HFFc6 (cell line): ENCODE data around the gene HUNK. TPM values are rescaled to one million over a fixed set of nuclear protein-coding genes. Genes with fewer than 3 reads are reported as not detected.

ENCODE experiments used
- DNase-seq: peaks from one replicate; pipeline ENCODE4 v3.0.0-alpha.2; 2018
- H3K27ac Mint-ChIP-seq: 2 replicates; pipeline ENCODE4 v1.8.0; 2020; ENCODE audit warnings: mild to moderate bottlenecking, mixed read lengths
- H3K27me3 Mint-ChIP-seq: 2 replicates; pipeline ENCODE4 v1.8.0; 2021; ENCODE audit warnings: mild to moderate bottlenecking, moderate library complexity, mixed read lengths; ENCODE audit not compliant: insufficient read depth
- H3K36me3 Mint-ChIP-seq: 2 replicates; pipeline ENCODE4 v1.8.0; 2021; ENCODE audit warnings: low read depth, mixed read lengths
- H3K4me1 Mint-ChIP-seq: 2 replicates; pipeline ENCODE4 v1.8.0; 2020; ENCODE audit warnings: low read depth, mixed read lengths
- H3K4me3 Mint-ChIP-seq: 2 replicates; pipeline ENCODE4 v1.8.0; 2020; ENCODE audit warnings: mild to moderate bottlenecking, moderate library complexity, mixed read lengths
- H3K9me3 Mint-ChIP-seq: 2 replicates; pipeline ENCODE4 v1.8.0; 2020; ENCODE audit warnings: mild to moderate bottlenecking, mixed read lengths
- CTCF ChIP-seq: fragments of 200-600 bp; sonication (generic); IDR thresholded peaks from 2 replicates; pipeline ENCODE4 v1.5.0; 2021; ENCODE audit warnings: antibody characterized with exemption, mild to moderate bottlenecking
- total RNA-seq, 6 experiments: library from RNA; stranded (reverse); fragmentation: NEBNext Ultra II Directional; extraction: Animal tissue kit (Norgen Biotek cat#: 25700); gene quantifications; 2 replicates in 1 of 6; 3 replicates in 5 of 6; pipeline ENCODE4 v1.2.3, GENCODE V29; 2021

HUNK gene
- total RNA-seq, 6 experiments from 2014 or later: not detected

DNA sequence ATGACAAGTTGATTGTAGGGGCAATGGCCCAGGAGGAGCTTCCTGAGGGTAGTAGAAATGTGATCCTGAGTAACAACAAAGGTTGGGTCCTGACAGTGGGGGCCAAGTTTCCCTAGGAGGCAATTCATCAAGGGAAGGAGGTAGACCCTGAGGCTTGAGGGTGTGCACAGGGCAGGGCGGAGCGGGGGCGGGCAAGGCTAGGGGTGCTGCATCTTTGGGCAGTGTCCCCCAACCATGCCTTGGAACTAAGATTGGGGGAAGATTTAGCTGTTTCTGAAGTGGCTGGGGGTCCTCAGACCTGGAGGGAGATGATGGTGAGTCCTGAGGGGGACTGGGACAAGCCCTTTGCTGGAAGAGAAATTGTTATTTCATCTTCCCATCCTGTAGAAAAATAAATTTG, 50.9 kb downstream of the HUNK start:
- TF ChIP-seq CTCF: no peak
- no peaks in the 10 kb centered on the region for H3K27me3 Mint-ChIP-seq
- DNase-seq: no peak
- no peak overlapping the region for H3K4me3 Mint-ChIP-seq
- no peak overlapping the region for H3K27ac Mint-ChIP-seq
- H3K36me3 Mint-ChIP-seq: no peaks in the 10 kb centered on the region; the same call in 1 of the 2 replicates
- peaks cover 46% of the 10 kb centered on the region for H3K9me3 Mint-ChIP-seq
- no peaks in the 10 kb centered on the region for H3K4me1 Mint-ChIP-seq

DNA sequence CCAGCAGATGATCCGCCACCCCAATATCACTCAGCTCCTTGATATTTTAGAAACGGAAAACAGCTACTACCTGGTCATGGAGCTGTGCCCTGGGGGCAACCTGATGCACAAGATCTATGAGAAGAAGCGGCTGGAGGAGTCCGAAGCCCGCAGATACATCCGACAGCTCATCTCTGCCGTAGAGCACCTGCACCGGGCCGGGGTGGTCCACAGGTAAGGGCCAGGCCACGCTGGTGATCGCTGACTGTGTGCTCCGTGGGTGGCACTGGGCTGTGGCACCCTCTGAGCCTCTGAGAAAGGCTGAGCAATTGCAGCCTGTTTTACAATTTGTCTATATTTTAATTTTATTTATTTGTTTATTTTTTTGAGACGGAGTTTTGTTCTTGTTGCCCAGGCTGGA, 51.7 kb downstream of the HUNK start:
- peaks cover 52% of the 10 kb centered on the region for H3K9me3 Mint-ChIP-seq
- H3K4me3 Mint-ChIP-seq: no peak overlapping the region
- no peak overlapping the region for H3K27ac Mint-ChIP-seq
- H3K36me3 Mint-ChIP-seq: no peaks in the 10 kb centered on the region; the same call in 1 of the 2 replicates
- DNase-seq: no peak
- H3K4me1 Mint-ChIP-seq: no peaks in the 10 kb centered on the region
- no peaks in the 10 kb centered on the region for H3K27me3 Mint-ChIP-seq
- no peak for TF ChIP-seq CTCF

- H3K36me3 Mint-ChIP-seq: no peaks in the 10 kb centered on the region; the same call in none of the 2 replicates
- TF ChIP-seq CTCF: no peak
- H3K4me3 Mint-ChIP-seq: no peak overlapping the region
- peaks cover 56% of the 10 kb centered on the region for H3K9me3 Mint-ChIP-seq
- no peak for DNase-seq
- H3K4me1 Mint-ChIP-seq: no peaks in the 10 kb centered on the region
- peaks cover under 1% of the 10 kb centered on the region; the same call in 1 of the 2 replicates for H3K27me3 Mint-ChIP-seq
- H3K27ac Mint-ChIP-seq: no peak overlapping the region
Observed at GRCh38 chr21:31926498-31926897, 53.7 kb downstream of the HUNK start.

DNA sequence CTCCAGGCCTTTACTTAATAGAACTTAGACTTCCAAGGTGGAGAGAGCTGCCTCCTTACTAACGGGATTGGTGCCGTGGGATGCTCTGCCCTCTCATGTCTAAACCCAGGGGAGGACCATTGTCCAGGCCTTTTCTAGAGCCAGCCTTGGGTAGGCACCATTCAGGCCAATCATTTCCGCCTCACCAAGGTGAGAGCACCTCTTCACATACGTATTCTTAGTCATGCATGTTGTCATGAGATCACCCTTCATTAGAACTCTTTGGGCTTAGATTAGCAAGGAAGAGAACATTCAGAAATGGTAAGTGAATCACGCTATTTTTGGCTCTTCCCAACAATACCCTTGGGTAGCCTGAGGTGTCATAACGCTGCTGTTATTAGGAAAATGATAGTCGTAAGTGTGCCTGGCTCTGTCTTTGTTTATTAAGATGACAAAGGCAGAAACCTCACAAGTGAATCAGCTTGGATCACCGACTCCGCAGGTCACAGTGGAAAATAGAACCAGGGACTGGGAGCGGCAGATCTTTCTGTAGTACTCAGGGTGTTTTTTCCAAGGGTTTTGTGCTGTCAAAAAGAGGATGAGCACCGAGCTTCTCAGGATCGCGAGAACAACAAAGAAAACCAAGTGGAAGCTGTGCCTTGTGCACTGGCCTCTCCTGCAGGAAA, 55.0 kb downstream of the HUNK start:
- H3K27me3 Mint-ChIP-seq: peaks cover 5% of the 10 kb centered on the region; the same call in 1 of the 2 replicates
- TF ChIP-seq CTCF: no peak
- H3K4me1 Mint-ChIP-seq: no peaks in the 10 kb centered on the region
- no peak for DNase-seq
- H3K27ac Mint-ChIP-seq: no peak overlapping the region
- H3K9me3 Mint-ChIP-seq: peaks cover 61% of the 10 kb centered on the region
- peaks cover 7% of the 10 kb centered on the region for H3K36me3 Mint-ChIP-seq
- H3K4me3 Mint-ChIP-seq: no peak overlapping the region

DNA sequence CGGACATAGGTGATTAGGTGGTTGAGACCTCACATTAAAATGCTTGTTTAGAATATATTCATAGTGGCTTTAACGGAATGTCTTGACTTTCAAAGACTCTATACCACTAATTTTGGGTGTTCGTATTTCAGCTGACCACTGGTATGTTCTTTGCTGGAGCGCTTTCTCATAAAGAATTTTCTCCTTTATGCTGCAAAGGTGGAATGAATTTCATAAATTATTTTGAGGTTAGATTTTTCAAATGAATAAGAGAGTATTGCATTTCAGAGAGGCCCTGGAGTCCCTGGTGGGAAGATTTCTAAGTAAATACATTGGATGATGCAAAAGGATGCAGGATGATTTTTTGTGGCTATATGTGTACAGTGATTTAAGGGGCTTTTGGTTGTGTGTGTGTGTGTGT, 55.8 kb downstream of the HUNK start:
- Mint-ChIP-seq H3K4me1 (no peaks in the 10 kb centered on the region), H3K36me3 (peaks cover 7% of the 10 kb centered on the region), H3K27me3 (peaks cover 5% of the 10 kb centered on the region; the same call in 1 of the 2 replicates), H3K27ac (no peak overlapping the region), H3K4me3 (no peak overlapping the region), H3K9me3 (peaks cover 66% of the 10 kb centered on the region)
- no peak for DNase-seq
- no peak for TF ChIP-seq CTCF
